ENCODE data around the gene SDK1.
"Not testable (repeated sequence)": the region's sequence is repeated elsewhere in the genome, so short reads cannot be mapped to it uniquely, and the experiment has no call there.

Gene SDK1

GRCh38 chr7:3649678-3650440 lies 348.8 kb downstream of the SDK1 start:
- DNase-seq (ENCODE audit: low read depth in 3 of 3, low spot score in 1 of 3): no peak

- no peak for DNase-seq (ENCODE audit: low read depth in 3 of 3, low spot score in 1 of 3)
Observed at GRCh38 chr7:3650844-3651243, 349.8 kb downstream of the SDK1 start.

GRCh38 chr7:3655635-3656034 lies 354.6 kb downstream of the SDK1 start:
- no peak for DNase-seq (ENCODE audit: low read depth in 3 of 3, low spot score in 1 of 3)

- no peak for DNase-seq (ENCODE audit: low read depth in 3 of 3, low spot score in 1 of 3)
Observed at GRCh38 chr7:3657206-3657605, 356.2 kb downstream of the SDK1 start.

- DNase-seq (ENCODE audit: low read depth in 3 of 3, low spot score in 1 of 3): no peak
Observed at GRCh38 chr7:3668743-3669142, 367.7 kb downstream of the SDK1 start.

GRCh38 chr7:3670898-3671297 lies 369.8 kb downstream of the SDK1 start:
- no peak for DNase-seq (ENCODE audit: low read depth in 3 of 3, low spot score in 1 of 3)

- DNase-seq (ENCODE audit: low read depth in 3 of 3, low spot score in 1 of 3): peak in 1 of 3 donors; percentile 43
Observed at GRCh38 chr7:3673524-3673923, 372.5 kb downstream of the SDK1 start.

GRCh38 chr7:3678314-3678810 lies 377.3 kb downstream of the SDK1 start:
- DNase-seq (ENCODE audit: low read depth in 3 of 3, low spot score in 1 of 3): no peak

- DNase-seq (ENCODE audit: low read depth in 3 of 3, low spot score in 1 of 3): no peak
Observed at GRCh38 chr7:3682028-3682710, 381.1 kb downstream of the SDK1 start.

- no peak for DNase-seq (ENCODE audit: low read depth in 3 of 3, low spot score in 1 of 3)
Observed at GRCh38 chr7:3683546-3684539, 382.8 kb downstream of the SDK1 start.

GRCh38 chr7:3688071-3688470 lies 387.0 kb downstream of the SDK1 start:
- no peak for DNase-seq (ENCODE audit: low read depth in 3 of 3, low spot score in 1 of 3)

GRCh38 chr7:3688842-3689241 lies 387.8 kb downstream of the SDK1 start:
- DNase-seq (ENCODE audit: low read depth in 3 of 3, low spot score in 1 of 3): no peak

GRCh38 chr7:3691478-3692158 lies 390.6 kb downstream of the SDK1 start:
- DNase-seq (ENCODE audit: low read depth in 3 of 3, low spot score in 1 of 3): no peak

- DNase-seq (ENCODE audit: low read depth in 3 of 3, low spot score in 1 of 3): no peak
Observed at GRCh38 chr7:3695602-3696001, 394.6 kb downstream of the SDK1 start.

GRCh38 chr7:3696113-3696512 lies 395.1 kb downstream of the SDK1 start:
- no peak for DNase-seq (ENCODE audit: low read depth in 3 of 3, low spot score in 1 of 3)

- no peak for DNase-seq (ENCODE audit: low read depth in 3 of 3, low spot score in 1 of 3)
Observed at GRCh38 chr7:3697472-3697871, 396.4 kb downstream of the SDK1 start.

GRCh38 chr7:3705258-3705657 lies 404.2 kb downstream of the SDK1 start:
- DNase-seq (ENCODE audit: low read depth in 3 of 3, low spot score in 1 of 3): no peak

- not testable (repeated sequence) for DNase-seq (ENCODE audit: low read depth in 3 of 3, low spot score in 1 of 3)
Observed at GRCh38 chr7:3706091-3706490, 405.0 kb downstream of the SDK1 start.

GRCh38 chr7:3710122-3710521 lies 409.1 kb downstream of the SDK1 start:
- DNase-seq (ENCODE audit: low read depth in 3 of 3, low spot score in 1 of 3): no peak

- no peak for DNase-seq (ENCODE audit: low read depth in 3 of 3, low spot score in 1 of 3)
Observed at GRCh38 chr7:3710531-3710930, 409.5 kb downstream of the SDK1 start.

- no peak for DNase-seq (ENCODE audit: low read depth in 3 of 3, low spot score in 1 of 3)
Observed at GRCh38 chr7:3712841-3713240, 411.8 kb downstream of the SDK1 start.
